ENCODE data around the gene DAGLA. TPM values are rescaled to one million over a fixed set of nuclear protein-coding genes. Genes with fewer than 3 reads are reported as not detected.

Gene DAGLA
- total RNA-seq, 1 experiment from 2014 or later, result 4.5 TPM

DNA sequence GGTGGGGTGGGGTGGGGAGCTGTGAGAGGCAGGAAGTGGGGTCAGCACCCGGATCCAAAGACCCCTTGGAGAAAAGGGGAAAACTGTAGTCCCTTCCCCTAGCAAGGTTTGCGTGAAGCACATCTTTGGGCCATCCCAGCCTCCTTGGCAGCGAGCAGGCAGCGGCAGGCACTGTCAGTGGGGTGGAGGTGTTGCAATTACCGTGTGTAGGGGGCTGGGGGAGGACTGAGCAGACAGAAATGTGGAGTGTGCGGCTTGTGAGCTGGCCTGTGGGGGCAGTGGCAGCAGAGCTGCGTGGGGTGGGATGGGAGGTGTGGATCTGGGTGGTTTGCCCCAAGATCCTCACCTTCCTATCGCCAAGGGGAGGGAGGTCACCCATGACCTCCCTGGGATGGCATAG is 16.4 kb downstream of the DAGLA start:
- WGBS (ENCODE audit: extremely low coverage, insufficient read length, low lambda C conversion rate), result no CpG with 5 or more reads among the region's 8 CpGs
- no peak overlapping the region for H3K27ac Mint-ChIP-seq
- H2AK5ac ChIP-seq (ENCODE audit: insufficient read length, low read length), result no peak overlapping the region

More for the DNA sequence above, 16.4 kb downstream of the DAGLA start:
- Histone ChIP-seq H2BK5ac (ENCODE audit: insufficient read length, low read length) (no peak overlapping the region), H4K8ac (replicated peaks; ENCODE audit: insufficient read length, low read depth, low read length) (no peak overlapping the region), H2BK120ac (ENCODE audit: low read depth, low read length, poor library complexity, severe bottlenecking) (no peak overlapping the region), H3K56ac (ENCODE audit: insufficient read length, low read depth, low read length) (no peak overlapping the region), H4K5ac (ENCODE audit: insufficient read length, low read depth, low read length) (no peak overlapping the region), H3K14ac (ENCODE audit: insufficient read depth, low read length) (no peak overlapping the region), H3K9ac (ENCODE audit: extremely low read depth, insufficient read length, low read length) (no peak overlapping the region), H2BK12ac (ENCODE audit: insufficient read length, low read depth, low read length) (no peak overlapping the region), H3K27ac (ENCODE audit: insufficient read length, low read depth, low read length) (no peak overlapping the region), H3K4ac (ENCODE audit: low read depth, low read length) (no peak overlapping the region), H3K23ac (ENCODE audit: insufficient read length, low read depth, low read length) (no peak overlapping the region), H3K27me3 (ENCODE audit: insufficient read depth, low read length) (no peaks in the 10 kb centered on the region), H2BK20ac (ENCODE audit: low read depth, low read length, poor library complexity, severe bottlenecking) (no peak overlapping the region), H3T11ph (ENCODE audit: low read length) (no peak overlapping the region), H3K79me1 (ENCODE audit: insufficient read depth, low read depth, low read length, poor library complexity, severe bottlenecking) (no peaks in the 10 kb centered on the region), H3K79me2 (ENCODE audit: insufficient read depth, low read length) (no peaks in the 10 kb centered on the region), H2AFZ (ENCODE audit: low read length) (no peak overlapping the region), H3K9me3 (ENCODE audit: control insufficient read depth, low read depth, low read length) (no peaks in the 10 kb centered on the region), H4K20me1 (ENCODE audit: control insufficient read depth, insufficient read depth, insufficient read length) (no peaks in the 10 kb centered on the region), H3K4me1 (ENCODE audit: insufficient read depth, low read length) (peaks cover 5% of the 10 kb centered on the region; the same call in 1 of the 2 replicates), H4K91ac (ENCODE audit: insufficient read length, low read depth, low read length) (no peak overlapping the region), H3K18ac (ENCODE audit: insufficient read length, low read depth, low read length) (no peak overlapping the region), H3K4me2 (ENCODE audit: insufficient read depth, insufficient read length, low read length) (no peak overlapping the region), H3K23me2 (ENCODE audit: insufficient read length, low read depth, low read length, poor library complexity, severe bottlenecking) (no peaks in the 10 kb centered on the region), H2BK15ac (ENCODE audit: low read depth, low read length) (no peak overlapping the region)
- peaks cover 53 to 54% of the 10 kb centered on the region in 2 experiments for H3K4me1 Mint-ChIP-seq
- no peak overlapping the region for H3K4me3 Mint-ChIP-seq
- H3K9me3 Mint-ChIP-seq, result peaks cover 0 to 2% of the 10 kb centered on the region in 2 experiments; a peak in 1 of 5 replicates
- H3K36me3 Mint-ChIP-seq (ENCODE audit: insufficient read depth in 1 of 3, low read depth in 3 of 3), result no peaks in the 10 kb centered on the region
- no peak for DNase-seq
- no peak for TF ChIP-seq CTCF (conservative IDR thresholded peaks at IDR 0.05)
- H3K27me3 Mint-ChIP-seq (ENCODE audit: low read depth), result peaks cover 4% of the 10 kb centered on the region

Data from H9 (cell line).